ENCODE data around the gene GATA6. TPM values are rescaled to one million over a fixed set of nuclear protein-coding genes. Genes with fewer than 3 reads are reported as not detected.

GATA6 gene
- total RNA-seq, 1 experiment from 2014 or later: 7.5 TPM

- no peak for DNase-seq (ENCODE audit: low spot score)
Measured at GRCh38 chr18:22243513-22243912, 74.1 kb downstream of the GATA6 start.

GRCh38 chr18:22250026-22250425 is 80.6 kb downstream of the GATA6 start:
- no peak for DNase-seq (ENCODE audit: low spot score)

- peak; percentile 89 for DNase-seq (ENCODE audit: low spot score)
Measured at GRCh38 chr18:22250591-22250996, 81.2 kb downstream of the GATA6 start.

Other genes with a start within 250 kb of the GATA6 start
- not detected in 2 replicates for gene CTAGE1, start 248.3 kb downstream of the GATA6 start, total RNA-seq (2014; rRNA removed; shearing (Covaris generic))